GM19328 (cell line): Measurements from ENCODE around the gene BMP10.

Experiments used
- ATAC-seq: cut with Tn5 transposase; IDR thresholded peaks from one replicate; pipeline ENCODE4 v1.9.1; 2021; ENCODE audit warnings: mild to moderate bottlenecking, moderate library complexity; ENCODE audit not compliant: unreplicated experiment

The BMP10 gene

DNA sequence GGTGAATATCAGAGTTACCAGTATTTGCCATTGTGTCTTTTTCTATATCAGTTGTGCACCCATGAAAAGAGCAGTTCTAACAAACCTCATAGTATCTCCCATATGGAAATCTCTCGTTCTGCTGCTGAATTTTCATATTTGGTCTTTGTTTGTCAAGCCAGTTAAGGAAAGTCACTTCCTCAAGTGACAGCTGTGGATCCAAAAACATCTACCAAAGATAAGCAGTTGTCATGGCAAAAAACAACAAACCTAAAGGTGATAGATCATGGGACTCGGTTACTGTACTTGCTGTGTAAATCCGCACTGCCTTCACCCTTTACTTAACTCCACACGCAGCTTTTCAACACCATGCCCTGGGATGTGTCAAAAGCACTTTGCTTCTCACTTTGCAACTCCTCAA lies 17.3 kb downstream of the BMP10 start:
- ATAC-seq: no peak

GRCh38 chr2:68853035-68853434 lies 18.2 kb downstream of the BMP10 start:
- ATAC-seq: no peak

DNA sequence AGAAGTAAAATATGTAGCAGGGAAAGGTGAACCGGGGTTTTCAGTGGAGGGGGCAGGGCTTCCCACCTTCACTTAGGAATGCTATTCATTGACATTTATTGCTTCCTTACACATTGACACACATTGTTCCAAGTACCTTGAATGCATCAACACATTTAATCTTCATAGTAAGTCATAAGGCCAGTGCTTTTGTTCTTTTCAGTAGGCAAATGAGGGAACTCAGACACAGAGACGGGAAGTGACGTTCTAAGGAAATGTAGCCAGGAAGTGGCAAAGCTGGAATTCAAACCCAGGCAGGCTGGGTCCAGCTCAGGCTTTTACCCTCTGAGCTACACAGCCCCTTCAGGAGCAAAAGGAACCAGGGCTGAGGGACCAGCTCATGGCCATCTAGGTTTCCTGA lies 20.7 kb downstream of the BMP10 start:
- ATAC-seq: no peak

- ATAC-seq: no peak
Measured at GRCh38 chr2:68849579-68850030, 21.6 kb downstream of the BMP10 start.

GRCh38 chr2:68847751-68848150 lies 23.4 kb downstream of the BMP10 start:
- ATAC-seq: no peak

DNA sequence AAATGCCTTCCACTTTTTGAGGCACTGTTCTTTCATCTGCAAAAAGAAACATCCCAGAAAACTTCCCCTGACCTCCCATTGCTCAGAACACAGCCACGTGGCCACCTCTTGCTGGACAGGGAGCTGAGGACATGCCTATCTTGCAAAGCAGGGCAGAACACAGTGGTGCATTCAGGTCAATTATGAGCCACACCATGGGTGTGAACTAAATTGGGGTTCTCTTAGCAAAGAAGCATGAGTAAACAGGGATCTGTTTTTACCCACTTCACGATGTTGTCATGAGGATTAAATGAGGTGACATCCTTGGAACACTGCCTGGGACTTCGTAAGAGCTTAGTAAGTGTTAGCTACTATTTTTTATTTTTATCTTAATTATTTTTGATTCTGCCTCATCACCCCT lies 25.1 kb downstream of the BMP10 start:
- no peak for ATAC-seq

- ATAC-seq: no peak
Measured at GRCh38 chr2:68845043-68845442, 26.2 kb downstream of the BMP10 start.

GRCh38 chr2:68839260-68839833 lies 31.9 kb downstream of the BMP10 start:
- ATAC-seq: no peak

DNA sequence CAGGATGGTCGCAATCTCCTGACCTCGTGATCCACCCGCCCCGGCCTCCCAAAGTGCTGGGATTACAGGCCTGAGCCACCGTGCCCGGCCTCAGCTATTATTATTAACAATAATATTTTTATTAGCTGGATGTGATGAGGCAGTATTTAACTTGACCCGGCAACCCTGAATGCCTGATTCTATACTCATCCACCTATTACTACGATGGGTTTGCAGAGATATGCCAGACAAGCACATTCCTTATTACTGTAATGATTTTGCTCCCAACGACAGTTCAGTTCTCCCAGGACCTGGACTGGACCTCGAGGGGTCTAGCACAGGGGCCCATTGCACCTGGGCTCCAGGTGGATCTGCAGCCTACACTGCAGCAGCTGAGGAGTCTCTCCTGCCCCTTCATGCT lies 32.6 kb downstream of the BMP10 start:
- no peak for ATAC-seq

GRCh38 chr2:68837861-68838341 lies 33.3 kb downstream of the BMP10 start:
- no peak for ATAC-seq

- no peak for ATAC-seq
Measured at GRCh38 chr2:68837164-68837860, 33.9 kb downstream of the BMP10 start.

DNA sequence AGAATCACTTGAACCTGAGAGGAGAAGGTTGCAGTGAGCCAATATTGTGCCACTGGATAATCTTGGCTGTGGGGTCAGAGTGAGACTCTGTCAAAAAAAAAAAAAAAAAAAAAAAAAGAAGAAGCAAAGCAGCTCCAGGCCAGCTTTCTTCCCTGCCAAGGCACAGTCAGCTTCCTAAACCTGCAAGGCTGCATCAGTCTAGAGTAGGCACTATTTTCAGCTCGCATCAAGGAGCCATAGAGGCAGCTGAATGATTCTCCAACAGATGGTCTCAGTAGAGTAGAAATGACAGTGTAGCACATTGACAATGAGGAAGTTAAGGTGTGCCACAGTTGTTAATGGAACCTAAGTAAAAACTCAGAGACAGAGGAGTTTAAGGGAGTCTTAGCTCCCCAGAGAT lies 35.6 kb downstream of the BMP10 start:
- ATAC-seq: no peak

- ATAC-seq: no peak
Measured at GRCh38 chr2:68834737-68835376, 36.3 kb downstream of the BMP10 start.

GRCh38 chr2:68833162-68833561 lies 38.0 kb downstream of the BMP10 start:
- ATAC-seq: no peak

DNA sequence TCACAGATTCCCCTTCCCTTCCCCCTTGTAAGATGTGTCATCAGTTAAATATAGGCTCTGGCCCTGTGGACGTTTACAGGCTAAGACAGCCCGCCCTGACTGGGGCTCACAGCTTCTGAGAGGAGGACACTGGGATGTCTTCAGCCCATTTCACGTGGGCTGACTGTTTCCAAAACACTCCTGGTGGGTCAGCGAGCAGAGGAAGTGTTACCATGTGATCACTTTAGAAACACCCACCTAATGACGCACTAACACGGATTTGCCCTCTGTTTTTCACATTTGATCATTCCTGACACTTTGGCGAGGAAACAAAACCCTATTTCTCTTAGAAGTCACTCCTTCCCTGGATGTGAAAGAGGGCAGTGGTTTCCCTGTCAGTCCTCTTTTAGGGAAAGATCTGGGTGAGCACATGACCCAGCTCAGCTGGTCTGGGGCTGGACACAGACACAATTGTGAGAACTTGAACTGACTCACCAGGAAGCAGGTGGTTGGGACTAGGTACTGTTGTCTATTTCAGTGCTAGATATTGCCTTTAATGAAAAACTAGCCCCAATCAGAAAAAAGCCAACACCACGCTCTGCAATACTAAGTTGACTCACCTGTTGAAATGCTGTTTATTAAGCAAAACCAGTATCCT lies 38.8 kb downstream of the BMP10 start:
- ATAC-seq: peak; percentile 43

- ATAC-seq: no peak
Measured at GRCh38 chr2:68831686-68832232, 39.4 kb downstream of the BMP10 start.

DNA sequence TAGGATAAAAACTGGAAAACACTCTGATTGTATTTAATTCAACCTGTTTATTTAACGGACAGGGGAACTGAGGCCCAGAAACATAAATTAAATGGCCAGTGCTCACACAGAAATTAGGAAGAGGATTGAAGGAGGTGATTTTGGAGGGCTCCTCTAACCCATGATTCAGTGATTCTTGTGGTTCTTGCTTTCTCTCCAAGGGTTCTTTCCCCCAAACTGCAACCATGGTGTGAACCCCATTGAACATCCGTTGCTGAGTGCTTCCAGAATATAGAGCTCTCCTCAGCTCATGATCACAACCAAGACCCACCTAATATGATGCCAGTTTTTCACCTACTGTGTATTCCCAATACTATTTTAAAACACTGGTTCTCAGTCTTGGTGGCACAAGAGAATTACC lies 41.4 kb downstream of the BMP10 start:
- no peak for ATAC-seq

DNA sequence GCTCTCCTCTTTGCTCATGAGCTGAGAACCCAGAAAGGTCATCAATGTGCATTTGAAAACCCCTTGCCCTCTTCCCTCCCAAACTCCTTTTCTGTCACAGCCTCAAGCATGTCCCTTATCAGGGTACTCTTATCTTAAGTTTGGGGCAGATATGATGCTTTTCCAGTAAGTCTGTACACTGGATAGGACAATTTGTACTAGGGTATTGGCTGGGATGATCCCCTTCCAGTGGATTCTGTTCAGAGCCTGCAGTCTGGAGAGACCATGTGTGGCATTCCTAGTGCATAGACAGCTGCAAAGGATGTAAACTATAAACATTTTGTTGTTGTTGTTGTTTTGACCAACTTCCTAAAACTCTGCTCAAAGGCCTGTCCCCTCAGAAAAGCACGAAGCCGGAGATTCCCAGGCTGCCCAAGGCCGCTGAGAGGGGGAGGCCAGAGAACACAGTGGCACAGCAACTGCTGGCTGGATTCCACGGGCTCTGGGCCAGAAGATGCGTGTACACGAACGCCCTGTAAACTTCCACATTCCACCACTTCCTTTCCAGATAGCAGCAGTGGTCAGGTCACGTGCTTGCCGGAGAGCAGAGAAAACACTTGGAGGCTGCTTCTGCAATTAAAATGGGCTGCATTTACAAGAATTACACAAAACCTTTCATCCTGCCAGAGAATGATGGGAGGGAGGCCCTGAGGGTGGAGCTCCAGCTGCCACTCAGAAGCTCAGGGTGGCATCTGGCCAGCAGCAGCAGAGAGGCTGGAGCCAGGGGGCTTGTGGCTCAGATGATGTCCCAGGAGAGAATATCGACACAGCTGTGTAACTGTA lies 42.1 kb downstream of the BMP10 start:
- no peak for ATAC-seq

DNA sequence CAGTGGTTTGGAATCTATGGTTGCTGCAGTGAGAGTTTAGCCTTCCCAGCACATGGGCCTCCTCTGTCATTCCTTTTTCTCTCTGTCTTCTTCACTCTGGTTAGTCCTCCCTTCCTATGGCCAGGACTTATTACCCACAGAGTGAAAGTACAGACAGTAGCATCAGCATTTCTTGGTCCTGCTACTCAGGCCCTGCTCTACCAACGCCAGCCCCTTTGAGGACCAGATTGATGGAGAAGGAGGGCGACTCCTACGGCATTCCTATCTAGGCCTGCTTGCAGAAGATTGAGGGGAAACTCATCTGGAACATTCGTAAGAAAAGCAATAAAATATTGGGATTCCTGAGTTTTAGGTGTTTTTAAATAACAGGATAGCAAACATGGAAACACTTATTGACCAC lies 43.5 kb downstream of the BMP10 start:
- no peak for ATAC-seq

- ATAC-seq: no peak
Measured at GRCh38 chr2:68825866-68826265, 45.3 kb downstream of the BMP10 start.

DNA sequence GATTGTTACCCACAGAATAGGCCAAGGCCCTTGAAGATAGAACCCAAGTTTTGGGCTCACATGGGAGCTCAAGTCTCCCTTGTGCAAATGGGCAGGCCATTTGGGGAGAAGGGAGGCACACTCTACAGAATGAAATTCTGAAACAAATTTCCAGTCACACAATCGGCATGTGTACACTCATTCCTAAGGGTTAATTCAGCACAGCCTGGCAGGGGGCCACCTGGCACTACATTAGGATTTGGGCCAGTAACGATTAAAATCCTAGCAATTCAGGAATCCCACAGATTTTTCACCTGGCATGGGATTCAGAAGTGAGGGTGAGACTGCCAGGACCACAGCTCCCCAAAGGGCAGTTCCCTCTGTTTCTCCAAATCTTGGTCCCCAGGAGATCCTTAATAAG lies 46.4 kb downstream of the BMP10 start:
- no peak for ATAC-seq
